H1 (cell line): ENCODE measurements around the gene SLC26A11. TPM values are rescaled to one million over a fixed set of nuclear protein-coding genes. Genes with fewer than 3 reads are reported as not detected.

Experiments used
- CTCF ChIA-PET: fragments of 300-600 bp; sonication (Branson Sonifier 250); formaldehyde crosslinking; loops from one replicate; lab custom pipeline; 2021; ENCODE audit not compliant: partially characterized antibody; lab: Charles Lee
- POLR2A ChIA-PET: fragments of 300-600 bp; sonication (Branson Sonifier 250); formaldehyde crosslinking; loops from one replicate; lab custom pipeline; 2021; ENCODE audit warnings: inconsistent platforms; ENCODE audit not compliant: partially characterized antibody; lab: Charles Lee
- DNase-seq, 2 experiments: peaks; one replicate each; pipeline versions ENCODE4 v3.0.0 to v3.0.0-alpha.2; 2010 to 2022; ENCODE audit warnings: low spot score in 2 of 2, low read depth in 1 of 2, mixed read lengths in 1 of 2
- FAIRE-seq: peaks from 2 replicates; lab custom pipeline; 2011; peaks lifted over from hg19 to GRCh38; lab: Jason Lieb, UNC
- H2AFZ ChIP-seq: 2 replicates; pipeline ENCODE4 v1.8.1; 2012; ENCODE audit warnings: low read length, inconsistent platforms
- H2AK5ac ChIP-seq: 2 replicates; pipeline ENCODE4 v1.6.1; 2013; ENCODE audit warnings: low read depth, low read length
- H2BK120ac ChIP-seq: replicated peaks from 2 replicates; pipeline ENCODE3; 2013; ENCODE audit warnings: low read depth, low read length, inconsistent platforms
- H2BK12ac ChIP-seq: 2 replicates; pipeline ENCODE4 v1.6.1; 2013; ENCODE audit warnings: low read depth, low read length
- H2BK15ac ChIP-seq: 2 replicates; pipeline ENCODE4 v1.6.1; 2013; ENCODE audit warnings: low read length
- H2BK20ac ChIP-seq: 2 replicates; pipeline ENCODE4 v1.6.1; 2013; ENCODE audit warnings: low read length
- H2BK5ac ChIP-seq: 2 replicates; pipeline ENCODE4 v1.6.1; 2013; ENCODE audit warnings: low read depth, low read length
- H3K14ac ChIP-seq: 2 replicates; pipeline ENCODE4 v1.6.1; 2013; ENCODE audit warnings: inconsistent platforms; ENCODE audit not compliant: insufficient read length
- H3K18ac ChIP-seq: 2 replicates; pipeline ENCODE4 v1.6.1; 2013; ENCODE audit warnings: low read length; ENCODE audit errors: extremely low read depth
- H3K23ac ChIP-seq: 2 replicates; pipeline ENCODE4 v1.6.1; 2013; ENCODE audit warnings: inconsistent platforms; ENCODE audit not compliant: insufficient read length
- H3K23me2 ChIP-seq: 2 replicates; pipeline ENCODE4 v1.6.1; 2013; ENCODE audit warnings: low read depth, low read length
- H3K27ac ChIP-seq: 2 replicates; pipeline ENCODE4 v1.6.1; 2011; ENCODE audit warnings: low read depth, low read length, inconsistent platforms
- H3K27me3 ChIP-seq, 4 experiments: replicated peaks in 1 of 4; 1 replicate in 1 of 4; 2 replicates in 3 of 4; pipeline versions ENCODE4 v1.6.1 to v1.8.1; 2011 to 2013; ENCODE audit warnings: low read length in 3 of 4, mild to moderate bottlenecking in 3 of 4, inconsistent platforms in 2 of 4, mixed read lengths in 2 of 4, moderate library complexity in 1 of 4; ENCODE audit not compliant: control insufficient read depth in 3 of 4, insufficient read depth in 3 of 4; ENCODE audit errors: extremely low read depth in 1 of 4
- H3K36me3 ChIP-seq, 4 experiments: 2 replicates each; pipeline versions ENCODE4 v1.6.1 to v1.8.1; 2011 to 2013; ENCODE audit warnings: mild to moderate bottlenecking in 4 of 4, low read length in 3 of 4, moderate library complexity in 2 of 4, control low read depth in 1 of 4, inconsistent platforms in 1 of 4; ENCODE audit not compliant: insufficient read depth in 4 of 4, control insufficient read depth in 2 of 4
- H3K4ac ChIP-seq: replicated peaks from 2 replicates; pipeline ENCODE3; 2013; ENCODE audit warnings: low read length, low read depth, mixed read lengths, inconsistent platforms; ENCODE audit not compliant: insufficient read length
- H3K4me1 ChIP-seq, 4 experiments: replicated peaks in 1 of 4; 1 replicate in 1 of 4; 2 replicates in 3 of 4; pipeline versions ENCODE4 v1.6.1 to v1.8.1; 2011 to 2013; ENCODE audit warnings: low read length in 3 of 4, inconsistent platforms in 2 of 4, mixed read lengths in 1 of 4; ENCODE audit not compliant: insufficient read depth in 4 of 4, control insufficient read depth in 3 of 4
- H3K4me2 ChIP-seq, 2 experiments: 2 replicates each; pipeline versions ENCODE4 v1.6.1 to v1.8.1; 2011 to 2013; ENCODE audit warnings: low read depth in 2 of 2, low read length in 2 of 2, control low read depth in 1 of 2, inconsistent platforms in 1 of 2, mild to moderate bottlenecking in 1 of 2; ENCODE audit not compliant: insufficient read depth in 1 of 2
- H3K4me3 ChIP-seq, 4 experiments: fragments of 200-600, 300-600 bp in 1 of 4; sonication (generic), shearing (Covaris generic), sonication (Bioruptor Twin) in 1 of 4; 2 replicates each; pipeline versions ENCODE4 v1.5.1 to v1.8.1; 2011 to 2016; ENCODE audit warnings: low read length in 4 of 4, low read depth in 3 of 4, control low read depth in 2 of 4, inconsistent platforms in 2 of 4, mild to moderate bottlenecking in 2 of 4, mixed read lengths in 1 of 4, moderate library complexity in 1 of 4; ENCODE audit not compliant: insufficient read depth in 2 of 4; ENCODE audit errors: extremely low read depth in 1 of 4
- H3K56ac ChIP-seq: replicated peaks from 2 replicates; pipeline ENCODE3; 2013; ENCODE audit warnings: low read depth, mild to moderate bottlenecking, mixed read lengths, low read length, inconsistent platforms; ENCODE audit not compliant: insufficient read length
- H3K79me1 ChIP-seq: 2 replicates; pipeline ENCODE4 v1.6.1; 2013; ENCODE audit warnings: low read depth, low read length, control low read depth
- H3K79me2 ChIP-seq, 2 experiments: 2 replicates each; pipeline versions ENCODE4 v1.6.1 to v1.8.1; 2012 to 2013; ENCODE audit warnings: low read length in 2 of 2, mild to moderate bottlenecking in 2 of 2, inconsistent platforms in 1 of 2; ENCODE audit not compliant: insufficient read depth in 2 of 2, control insufficient read depth in 1 of 2
- H3K9ac ChIP-seq, 4 experiments: replicated peaks in 1 of 4; 1 replicate in 1 of 4; 2 replicates in 3 of 4; pipeline versions ENCODE4 v1.6.1 to v1.8.1; 2011 to 2013; ENCODE audit warnings: low read depth in 3 of 4, low read length in 3 of 4, control low read depth in 2 of 4, mild to moderate bottlenecking in 2 of 4, moderate library complexity in 2 of 4, inconsistent platforms in 1 of 4; ENCODE audit errors: extremely low read depth in 1 of 4
- H3K9me3 ChIP-seq, 2 experiments: 2 replicates each; pipeline versions ENCODE4 v1.6.1 to v1.8.1; 2012 to 2013; ENCODE audit warnings: mild to moderate bottlenecking in 2 of 2, moderate library complexity in 2 of 2, control low read depth in 1 of 2, inconsistent platforms in 1 of 2, low read depth in 1 of 2, low read length in 1 of 2, mixed read lengths in 1 of 2; ENCODE audit not compliant: insufficient read depth in 2 of 2
- H4K20me1 ChIP-seq, 2 experiments: replicated peaks in 1 of 2; 2 replicates each; pipeline versions ENCODE3 to v1.8.1; 2011 to 2013; ENCODE audit warnings: inconsistent platforms in 2 of 2, low read length in 2 of 2, mild to moderate bottlenecking in 1 of 2; ENCODE audit not compliant: insufficient read depth in 2 of 2, control insufficient read depth in 1 of 2
- H4K5ac ChIP-seq: 2 replicates; pipeline ENCODE4 v1.6.1; 2013; ENCODE audit warnings: low read length, low read depth, mixed read lengths, inconsistent platforms; ENCODE audit not compliant: insufficient read length
- H4K8ac ChIP-seq: 2 replicates; pipeline ENCODE4 v1.8.0; 2013; ENCODE audit warnings: mild to moderate bottlenecking, moderate library complexity, low read length, inconsistent platforms; ENCODE audit not compliant: insufficient read depth; ENCODE audit errors: extremely low read depth
- H4K91ac ChIP-seq: replicated peaks from 2 replicates; pipeline ENCODE3; 2013; ENCODE audit warnings: low read length, mixed read lengths, inconsistent platforms; ENCODE audit not compliant: insufficient read length
- HDAC6 ChIP-seq: IDR thresholded peaks from one replicate; pipeline ENCODE4 v1.7.1; 2012; ENCODE audit warnings: low read depth, mild to moderate bottlenecking, inconsistent platforms, low read length, moderate library complexity
- KDM4A ChIP-seq: IDR thresholded peaks from one replicate; pipeline ENCODE4 v1.7.1; 2012; ENCODE audit warnings: low read depth, mild to moderate bottlenecking, moderate library complexity, low read length, inconsistent platforms; ENCODE audit not compliant: severe bottlenecking
- KDM5A ChIP-seq: fragments of 200-600 bp; IDR thresholded peaks from 2 replicates; pipeline ENCODE4 v1.7.1; 2012; ENCODE audit warnings: mild to moderate bottlenecking, low read length, inconsistent platforms, mixed read lengths
- MAFK ChIP-seq: IDR thresholded peaks from 2 replicates; pipeline ENCODE4 v1.6.1; 2012; ENCODE audit warnings: low read depth, mild to moderate bottlenecking, improper control_type of control experiment, low read length
- MAX ChIP-seq: IDR thresholded peaks from 2 replicates; pipeline ENCODE4 v1.6.1; 2012; ENCODE audit warnings: inconsistent platforms
- TAF7 ChIP-seq: optimal IDR thresholded peaks from 2 replicates; pipeline ENCODE3; 2011; ENCODE audit warnings: low read depth, mild to moderate bottlenecking, inconsistent platforms, low read length, moderate library complexity, borderline replicate concordance
- TEAD4 ChIP-seq: IDR thresholded peaks from 2 replicates; pipeline ENCODE4 v1.6.1; 2012; ENCODE audit warnings: low read depth, low read length, inconsistent platforms, mixed read lengths
- YY1 ChIP-seq: IDR thresholded peaks from 2 replicates; pipeline ENCODE4 v1.6.1; 2011; ENCODE audit warnings: low read depth, mild to moderate bottlenecking, low read length
- WGBS, 2 experiments: shearing (Covaris generic) in 1 of 2; methylation state at CpG; one replicate each; pipeline versions ENCODE4 v1.1.6 to v1.1.7; 2013 to 2015; ENCODE audit warnings: low lambda C conversion rate in 2 of 2, mixed read lengths in 2 of 2, inconsistent platforms in 1 of 2, low coverage in 1 of 2, missing lambda C conversion rate in 1 of 2; ENCODE audit not compliant: insufficient replicate concordance in 2 of 2, insufficient coverage in 1 of 2, insufficient read length in 1 of 2; ENCODE audit errors: extremely low coverage in 1 of 2, missing lambda C conversion rate in 1 of 2; 5-methylcytosine and 5-hydroxymethylcytosine counted together
- polyA plus RNA-seq, 7 experiments: library from polyadenylated mRNA; depleted of rRNA in 3 of 7; stranded (reverse) in 5 of 7; unstranded in 2 of 7; fragments of >200 nt in 5 of 7; fragments of 200-250 nt in 2 of 7; gene quantifications; 1 replicate in 5 of 7; 2 replicates in 1 of 7; 4 replicates in 1 of 7; pipeline versions ENCODE4 v1.2.1 to v1.2.3, GENCODE V29; 2011 to 2013; ENCODE audit warnings: missing spikeins in 2 of 7, mixed read lengths in 2 of 7
- total RNA-seq: library from RNA; stranded (reverse); fragmentation: NEBNext Ultra II Directional; extraction: Animal tissue kit (Norgen Biotek cat#: 25700); gene quantifications from 2 replicates; pipeline ENCODE4 v1.2.1, GENCODE V29; 2021

Gene SLC26A11
- total and polyA plus RNA-seq, 2 of the 8 experiments (the other 6 are each of a cell fraction or from before 2014, with no cell fraction given) = 15.5 to 25.9 TPM

GRCh38 chr17:80261159-80261894 is 41.1 kb downstream of the SLC26A11 start:
- Histone ChIP-seq H3K4me2 (peak overlapping the region; percentile 67 to 80), H3K23ac (no peak overlapping the region), H3K27ac (peak overlapping the region; percentile 93), H3K14ac (peak overlapping the region; percentile 2), H3K36me3 (peaks cover 0 to 4% (median 2%) of the 10 kb centered on the region in 4 experiments; a peak in 2 of 8 replicates), H4K5ac (peak overlapping the region; percentile 80), H3K9me3 (no peaks in the 10 kb centered on the region), H2AFZ (no peak overlapping the region), H3K56ac (peak overlapping the region; percentile 86), H2BK5ac (peak overlapping the region; percentile 99), H4K20me1 (peaks cover 0 to 1% of the 10 kb centered on the region in 2 experiments), H2BK120ac (no peak overlapping the region), H3K79me1 (0 out of 2 replicates have a peak, but pooled peaks cover 3% of the 10 kb centered on the region), H3K4me3 (peak overlapping the region; percentile 56 to 90 (median 70)), H2BK15ac (no peak overlapping the region), H3K9ac (peak overlapping the region; percentile 84 to 91 (median 88)), H3K4me1 (peaks cover 14 to 28% (median 22%) of the 10 kb centered on the region in 4 experiments), H3K79me2 (peaks cover 0 to 10% of the 10 kb centered on the region in 2 experiments; a peak in 2 of 4 replicates), H4K91ac (peak overlapping the region; percentile 94), H2AK5ac (0 out of 2 replicates have a peak overlapping the region, but pooled peaks have one; percentile 96), H3K27me3 (no peaks in the 10 kb centered on the region), H2BK12ac (peak overlapping the region; percentile 90), H3K18ac (peak overlapping the region; percentile 96), H3K23me2 (no peaks in the 10 kb centered on the region; the same call in 1 of the 2 replicates), H4K8ac (peak overlapping the region; percentile 93), H2BK20ac (no peak overlapping the region), H3K4ac (peak overlapping the region; percentile 53)
- FAIRE-seq = peak; percentile 7
- 2% methylated on average over 21 of the region's 45 CpGs; no CpG with 5 or more reads in 1 of the 2 experiments for WGBS, 2 experiments
- ChIA-PET POLR2A (interaction anchor here (0.6 to 4.9 kb wide), 8 partner anchors 11 to 1081 kb away, joined by 3 to 63 read pairs (median 5); partner anchors contain the start of gene GAA), CTCF (interaction anchor here (1.4 to 1.6 kb wide), 2 partner anchors 9 to 118 kb away, joined by 3 to 6 read pairs; no protein-coding TSS in a partner anchor)
- DNase-seq = peak; percentile 82 to 86
- TF ChIP-seq TEAD4 = peak; percentile 7; the same call in 1 of the 2 replicates
- no peak for TF ChIP-seq HDAC6
- peak; percentile 57 for TF ChIP-seq MAX
- no peak for TF ChIP-seq MAFK
- no peak for TF ChIP-seq KDM5A
- no peak for TF ChIP-seq TAF7
- peak; percentile 23 for TF ChIP-seq KDM4A
- TF ChIP-seq YY1 = peak; percentile 65; the same call in 1 of the 2 replicates
